ENCODE measurements around the gene KRTAP10-6. TPM values are rescaled to one million over a fixed set of nuclear protein-coding genes. Genes with fewer than 3 reads are reported as not detected.

Gene KRTAP10-6
- total and polyA plus RNA-seq, 2 donors from 2014 or later: not detected

DNA sequence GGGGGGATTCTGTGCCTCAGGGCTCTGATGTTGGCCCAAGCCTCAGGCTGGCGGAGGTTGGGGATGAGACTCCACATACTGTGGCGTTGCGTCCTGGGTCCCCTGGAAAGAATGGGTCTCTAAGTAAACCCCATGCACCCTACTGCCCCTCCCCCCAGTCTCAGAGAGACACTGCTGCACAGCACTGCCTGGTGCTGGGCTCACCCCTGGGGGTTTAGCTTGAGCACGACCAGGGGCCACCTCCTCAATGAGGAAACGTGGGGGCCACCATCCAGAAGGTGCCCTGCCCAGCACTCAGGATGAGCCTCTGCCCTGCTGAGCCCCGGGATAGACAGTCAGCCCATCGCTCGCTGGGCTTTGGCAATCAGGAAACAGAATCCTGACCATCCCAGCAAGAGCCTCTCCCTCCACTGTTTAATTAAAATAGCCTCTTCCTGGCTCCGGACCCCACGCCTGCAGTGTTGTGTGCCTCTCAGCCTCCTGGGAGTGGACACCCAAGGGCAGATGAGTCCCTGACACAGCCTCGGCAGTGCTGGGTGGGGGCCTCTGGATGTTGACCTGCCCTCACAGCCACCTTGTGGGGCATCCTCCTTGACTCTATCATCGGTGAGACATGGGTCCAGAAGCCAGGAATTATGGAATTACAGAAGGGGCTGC, 22.3 kb downstream of the KRTAP10-6 start:
- H3K36me3 ChIP-seq (ENCODE audit: control insufficient read depth in 2 of 3, insufficient read depth in 3 of 3, low read length in 3 of 3): no peaks in the 10 kb centered on the region
- TF ChIP-seq, protein P1, sequence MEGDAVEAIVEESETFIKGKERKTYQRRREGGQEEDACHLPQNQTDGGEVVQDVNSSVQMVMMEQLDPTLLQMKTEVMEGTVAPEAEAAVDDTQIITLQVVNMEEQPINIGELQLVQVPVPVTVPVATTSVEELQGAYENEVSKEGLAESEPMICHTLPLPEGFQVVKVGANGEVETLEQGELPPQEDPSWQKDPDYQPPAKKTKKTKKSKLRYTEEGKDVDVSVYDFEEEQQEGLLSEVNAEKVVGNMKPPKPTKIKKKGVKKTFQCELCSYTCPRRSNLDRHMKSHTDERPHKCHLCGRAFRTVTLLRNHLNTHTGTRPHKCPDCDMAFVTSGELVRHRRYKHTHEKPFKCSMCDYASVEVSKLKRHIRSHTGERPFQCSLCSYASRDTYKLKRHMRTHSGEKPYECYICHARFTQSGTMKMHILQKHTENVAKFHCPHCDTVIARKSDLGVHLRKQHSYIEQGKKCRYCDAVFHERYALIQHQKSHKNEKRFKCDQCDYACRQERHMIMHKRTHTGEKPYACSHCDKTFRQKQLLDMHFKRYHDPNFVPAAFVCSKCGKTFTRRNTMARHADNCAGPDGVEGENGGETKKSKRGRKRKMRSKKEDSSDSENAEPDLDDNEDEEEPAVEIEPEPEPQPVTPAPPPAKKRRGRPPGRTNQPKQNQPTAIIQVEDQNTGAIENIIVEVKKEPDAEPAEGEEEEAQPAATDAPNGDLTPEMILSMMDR (IDR thresholded peaks at IDR 0.05; ENCODE audit: borderline replicate concordance, extremely low read depth, insufficient read depth): no peak
- no peak overlapping the region for H3K27ac ChIP-seq (ENCODE audit: low read depth in 2 of 2, low read length in 2 of 2)
- peak in 1 of 5 donors; percentile 35 for DNase-seq
- no peak overlapping the region for H3K4me3 ChIP-seq (ENCODE audit: low read length in 3 of 3)
- intact Hi-C loops (cut with DNase I): no loop called here
- no peaks in the 10 kb centered on the region for H3K27me3 ChIP-seq (ENCODE audit: control insufficient read depth, insufficient read depth, low read length)
- H3K9me3 ChIP-seq (ENCODE audit: control insufficient read depth in 2 of 3, insufficient read depth in 1 of 3, low read length in 3 of 3): no peaks in the 10 kb centered on the region
- H3K9ac ChIP-seq (ENCODE audit: low read length in 3 of 3): no peak overlapping the region
- H3K4me1 ChIP-seq (ENCODE audit: control insufficient read depth in 2 of 3, insufficient read depth in 2 of 3, low read depth in 1 of 3, low read length in 3 of 3): no peaks in the 10 kb centered on the region
- no peak for FAIRE-seq

DNA sequence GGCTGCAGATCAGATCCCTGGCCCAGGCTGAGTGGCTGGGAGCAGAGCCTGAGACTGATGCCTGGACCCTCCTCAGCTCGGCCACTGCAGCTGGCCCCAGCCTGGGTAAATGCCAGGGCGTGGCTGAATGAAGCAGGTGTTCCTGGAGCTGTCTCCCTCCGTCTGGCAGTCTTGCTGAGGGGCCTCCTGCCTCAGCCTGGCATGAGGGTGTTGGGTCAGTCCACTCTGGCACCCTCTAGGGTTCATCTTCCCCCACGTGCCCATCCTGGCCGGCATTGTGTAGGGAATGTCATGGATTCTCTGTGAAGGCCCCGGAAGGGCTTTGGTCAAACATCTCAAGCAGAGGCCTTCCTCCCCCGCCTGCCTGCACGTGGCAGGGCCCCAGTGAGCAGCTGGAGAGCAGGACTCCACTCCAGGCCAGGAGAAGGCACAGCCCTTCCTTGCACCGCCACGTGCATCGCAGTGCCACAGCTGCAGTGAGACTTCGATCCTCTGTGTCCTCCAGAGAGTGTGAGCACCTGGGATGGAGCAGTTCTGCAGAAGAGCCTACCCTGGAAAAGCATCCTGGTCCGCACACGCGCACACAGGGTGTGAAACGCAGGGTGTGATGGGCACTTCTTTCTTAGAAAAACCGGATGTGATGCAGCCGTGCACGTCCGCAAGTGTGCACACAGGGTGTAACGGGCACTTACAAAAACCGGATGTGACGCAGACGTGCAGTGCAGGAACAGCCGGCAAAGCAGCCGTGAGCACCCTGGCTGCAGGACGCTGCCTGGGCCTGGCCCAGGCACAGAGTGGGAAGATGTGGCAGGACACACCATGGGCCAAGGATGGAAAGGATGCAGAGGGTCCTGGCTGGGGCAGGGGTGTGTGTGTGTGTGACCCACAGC, 23.4 kb downstream of the KRTAP10-6 start:
- no peaks in the 10 kb centered on the region for H3K9me3 ChIP-seq (ENCODE audit: control insufficient read depth in 2 of 3, insufficient read depth in 1 of 3, low read length in 3 of 3)
- H3K4me1 ChIP-seq (ENCODE audit: control insufficient read depth in 2 of 3, insufficient read depth in 2 of 3, low read depth in 1 of 3, low read length in 3 of 3): no peaks in the 10 kb centered on the region
- no peak overlapping the region for H3K4me3 ChIP-seq (ENCODE audit: low read length in 3 of 3)
- H3K27me3 ChIP-seq (ENCODE audit: control insufficient read depth, insufficient read depth, low read length): no peaks in the 10 kb centered on the region
- TF ChIP-seq, protein P1 (IDR thresholded peaks at IDR 0.05; ENCODE audit: borderline replicate concordance, extremely low read depth, insufficient read depth): no peak
- H3K36me3 ChIP-seq (ENCODE audit: control insufficient read depth in 2 of 3, insufficient read depth in 3 of 3, low read length in 3 of 3): no peaks in the 10 kb centered on the region
- FAIRE-seq (no peak), DNase-seq (peak in 1 of 5 donors; percentile 43)
- no peak overlapping the region for H3K9ac ChIP-seq (ENCODE audit: low read length in 3 of 3)
- intact Hi-C loops (cut with DNase I): no loop called here
- no peak overlapping the region for H3K27ac ChIP-seq (ENCODE audit: low read depth in 2 of 2, low read length in 2 of 2)

DNA sequence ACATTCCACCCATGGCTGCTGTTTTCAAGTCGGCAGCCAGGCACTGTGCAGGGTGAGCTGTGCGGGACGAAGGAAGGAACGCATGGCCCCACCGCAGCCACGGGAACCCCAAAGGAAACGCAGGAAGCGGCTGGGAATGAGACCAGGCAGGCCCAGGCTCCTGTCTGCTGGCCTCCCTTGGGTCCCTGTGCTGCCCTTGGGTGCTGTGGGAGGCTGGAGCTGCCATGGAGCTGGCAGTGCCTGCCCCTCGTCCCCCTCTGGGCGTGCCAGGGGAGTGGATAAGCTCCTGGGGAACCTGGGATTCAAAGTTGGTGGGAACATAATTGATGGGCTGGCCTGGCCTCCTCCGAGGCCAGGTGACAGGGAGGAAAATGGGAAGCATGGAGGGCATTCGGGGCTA, 24.0 kb downstream of the KRTAP10-6 start:
- no peaks in the 10 kb centered on the region for H3K27me3 ChIP-seq (ENCODE audit: control insufficient read depth, insufficient read depth, low read length)

More for the DNA sequence above, 24.0 kb downstream of the KRTAP10-6 start:
- Histone ChIP-seq H3K9me3 (ENCODE audit: control insufficient read depth in 2 of 3, insufficient read depth in 1 of 3, low read length in 3 of 3) (no peaks in the 10 kb centered on the region), H3K27ac (ENCODE audit: low read depth in 2 of 2, low read length in 2 of 2) (no peak overlapping the region), H3K4me3 (ENCODE audit: low read length in 3 of 3) (no peak overlapping the region), H3K4me1 (ENCODE audit: control insufficient read depth in 2 of 3, insufficient read depth in 2 of 3, low read depth in 1 of 3, low read length in 3 of 3) (no peaks in the 10 kb centered on the region), H3K36me3 (ENCODE audit: control insufficient read depth in 2 of 3, insufficient read depth in 3 of 3, low read length in 3 of 3) (no peaks in the 10 kb centered on the region), H3K9ac (ENCODE audit: low read length in 3 of 3) (no peak overlapping the region)
- intact Hi-C loops (cut with DNase I): no loop called here
- DNase-seq: peak in 1 of 5 donors; percentile 60
- TF ChIP-seq, protein P1 (IDR thresholded peaks at IDR 0.05; ENCODE audit: borderline replicate concordance, extremely low read depth, insufficient read depth): no peak
- FAIRE-seq: no peak

All from kidney (tissue), 14 donors.